GM18502 (cell line): Measurements from ENCODE around the gene ADPRHL1.

Source experiments
- ATAC-seq: cut with Tn5 transposase; IDR thresholded peaks from one replicate; pipeline ENCODE4 v1.9.1; 2021; ENCODE audit warnings: mild to moderate bottlenecking; ENCODE audit not compliant: unreplicated experiment, poor library complexity

Gene ADPRHL1

DNA sequence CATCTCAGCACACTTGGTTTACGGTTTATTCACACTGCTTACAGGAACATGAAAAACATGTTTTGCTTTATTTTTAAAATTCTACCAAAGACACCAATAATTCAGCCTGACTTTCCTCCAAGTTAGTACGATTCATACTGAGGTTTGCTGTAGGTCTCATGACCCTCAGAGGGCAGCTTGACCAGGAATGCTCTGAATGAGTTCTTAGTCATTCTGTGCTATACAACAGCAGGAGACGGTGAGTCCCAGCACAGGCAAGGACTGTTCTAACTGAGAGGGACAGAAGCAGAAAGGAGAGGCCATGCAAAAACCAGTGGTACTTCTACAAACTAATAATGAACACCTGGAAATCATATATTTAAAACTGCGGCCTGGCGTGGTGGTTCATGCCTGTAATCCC is 95.8 kb downstream of the ADPRHL1 start:
- no peak for ATAC-seq

DNA sequence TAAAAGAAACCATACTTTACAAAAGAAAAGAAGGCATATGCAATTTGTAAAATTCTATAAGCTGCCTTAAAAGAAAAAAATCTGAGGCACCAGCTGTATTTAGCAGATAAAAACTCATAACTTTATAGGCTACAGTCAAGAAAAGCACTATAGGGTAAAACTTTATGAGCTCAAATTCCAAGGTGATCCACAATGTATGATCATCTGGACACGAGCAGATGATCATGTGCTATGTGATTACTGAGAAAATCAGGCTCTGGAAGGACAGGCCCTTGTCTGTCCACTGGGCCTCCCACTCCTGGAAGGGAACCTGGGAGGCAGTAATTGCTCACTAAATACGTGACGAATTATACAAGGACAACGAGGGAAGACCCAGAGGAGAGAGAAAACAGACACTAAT is 96.7 kb downstream of the ADPRHL1 start:
- no peak for ATAC-seq

DNA sequence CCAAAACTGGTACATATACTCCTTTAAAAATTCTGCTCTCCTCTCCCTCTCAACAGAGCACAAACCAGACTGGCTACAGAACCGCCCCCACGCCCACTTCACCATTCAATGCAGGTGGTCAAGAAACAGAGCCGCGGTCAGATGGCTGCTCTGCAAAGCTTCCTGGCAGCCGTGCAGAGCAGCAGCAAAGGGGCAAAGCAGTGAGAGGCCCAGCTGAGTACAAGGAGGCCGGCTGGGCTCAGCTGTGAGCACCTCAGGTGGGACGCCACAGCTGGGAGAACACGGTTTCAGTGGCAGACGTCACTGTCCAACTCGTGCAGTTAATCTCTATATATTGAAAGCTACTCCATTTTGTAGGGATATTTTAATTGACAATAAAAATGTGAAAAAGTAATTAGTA is 97.7 kb downstream of the ADPRHL1 start:
- ATAC-seq = no peak

DNA sequence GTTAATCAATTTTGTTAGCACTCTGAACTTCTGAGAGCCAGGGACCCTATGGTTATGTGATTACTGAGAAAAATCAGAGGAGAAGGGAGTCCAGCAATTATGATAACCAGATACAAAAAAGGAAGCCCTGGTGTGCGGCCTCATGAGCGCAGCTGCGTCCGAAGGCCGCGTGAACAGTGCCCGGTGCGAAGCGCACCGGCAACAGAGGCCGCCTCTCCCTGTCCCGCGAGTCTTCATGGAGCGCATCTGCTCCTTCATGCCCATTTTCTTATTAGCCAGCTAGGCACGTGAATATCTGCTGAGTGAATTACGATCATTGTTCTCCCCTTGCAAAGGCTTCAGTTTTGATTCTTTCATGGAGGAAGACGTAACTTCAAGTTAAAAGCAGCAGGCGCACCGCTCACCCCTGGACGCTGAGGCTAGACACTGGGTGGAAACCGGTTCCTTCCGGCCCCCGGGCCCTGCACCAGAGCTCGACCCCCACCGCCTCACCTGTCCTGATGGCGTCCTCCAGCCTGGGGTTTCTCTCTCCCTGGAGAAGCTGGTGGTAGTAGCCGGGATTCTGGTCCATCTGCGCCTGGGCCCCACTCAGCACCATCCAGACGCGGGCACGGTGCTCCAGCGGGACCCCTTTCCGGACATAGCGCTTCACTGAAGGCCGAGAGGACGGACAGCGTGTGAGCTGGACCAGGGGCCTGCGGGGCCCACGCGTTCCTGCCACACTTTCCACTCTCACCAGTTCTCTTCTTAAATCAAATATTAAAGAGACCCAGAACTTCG is 98.3 kb downstream of the ADPRHL1 start:
- no peak for ATAC-seq

DNA sequence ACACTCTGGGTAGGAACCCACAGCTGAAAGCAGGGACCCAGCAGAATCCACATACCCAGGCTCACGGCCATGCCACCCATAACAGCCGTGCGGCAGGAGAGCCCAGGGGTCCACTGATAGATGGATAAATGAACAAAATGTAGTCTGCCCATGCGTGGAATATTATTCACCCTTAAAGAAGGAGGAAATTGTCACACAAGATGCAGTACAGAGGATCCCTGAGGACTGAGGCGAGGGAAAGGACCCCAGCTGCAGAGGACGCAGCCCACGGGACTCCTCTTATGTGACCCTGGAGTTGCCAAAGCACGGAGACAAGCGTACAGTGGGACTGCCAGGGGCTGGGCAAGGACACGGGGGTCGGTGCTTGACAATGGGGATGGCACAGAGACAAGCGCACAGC is 100.0 kb downstream of the ADPRHL1 start:
- ATAC-seq = no peak

DNA sequence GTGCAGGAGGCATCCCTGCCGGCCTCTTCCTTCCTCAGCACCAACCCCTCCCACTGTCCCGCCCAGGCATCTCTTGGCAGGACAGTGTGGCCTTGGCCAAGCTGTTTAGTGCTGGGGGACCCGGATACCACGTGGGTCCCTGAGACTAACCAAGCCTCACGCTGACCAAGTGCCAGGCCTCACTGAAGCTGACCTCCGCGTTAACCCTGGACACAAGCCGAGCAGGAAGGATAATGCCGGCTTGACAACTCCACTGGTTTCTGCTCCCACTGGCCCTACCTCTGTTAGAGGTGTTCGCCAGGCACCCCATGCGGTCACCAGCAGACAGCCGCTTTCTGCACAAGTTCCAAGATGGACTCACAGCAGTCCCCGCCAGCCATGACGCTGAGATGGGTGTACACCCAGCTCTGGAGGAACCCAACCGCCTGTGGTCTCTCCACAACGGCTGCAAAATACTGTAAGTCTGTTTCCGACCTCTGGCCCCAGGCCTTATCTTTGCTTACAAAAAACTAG is 101.7 kb downstream of the ADPRHL1 start:
- ATAC-seq = no peak

DNA sequence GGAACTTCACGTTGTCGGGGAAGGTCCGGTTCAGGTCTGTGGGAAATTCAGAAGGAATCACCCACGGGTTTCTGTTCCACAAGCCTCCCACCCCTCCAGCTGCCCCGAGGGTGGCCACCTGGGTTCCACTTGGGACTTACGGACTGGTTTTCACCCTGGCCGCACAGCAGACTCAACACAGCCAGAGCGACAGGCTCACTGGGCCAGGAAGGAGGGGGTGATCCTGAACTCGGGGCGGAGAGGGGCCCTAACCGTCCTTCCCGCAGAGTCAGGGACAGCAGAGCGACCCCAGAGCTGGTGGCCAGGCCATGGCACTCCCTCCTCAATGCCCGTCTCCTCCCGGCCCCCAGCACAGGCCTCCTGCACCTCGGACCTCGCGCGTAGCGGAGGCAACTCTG is 102.4 kb downstream of the ADPRHL1 start:
- no peak for ATAC-seq

DNA sequence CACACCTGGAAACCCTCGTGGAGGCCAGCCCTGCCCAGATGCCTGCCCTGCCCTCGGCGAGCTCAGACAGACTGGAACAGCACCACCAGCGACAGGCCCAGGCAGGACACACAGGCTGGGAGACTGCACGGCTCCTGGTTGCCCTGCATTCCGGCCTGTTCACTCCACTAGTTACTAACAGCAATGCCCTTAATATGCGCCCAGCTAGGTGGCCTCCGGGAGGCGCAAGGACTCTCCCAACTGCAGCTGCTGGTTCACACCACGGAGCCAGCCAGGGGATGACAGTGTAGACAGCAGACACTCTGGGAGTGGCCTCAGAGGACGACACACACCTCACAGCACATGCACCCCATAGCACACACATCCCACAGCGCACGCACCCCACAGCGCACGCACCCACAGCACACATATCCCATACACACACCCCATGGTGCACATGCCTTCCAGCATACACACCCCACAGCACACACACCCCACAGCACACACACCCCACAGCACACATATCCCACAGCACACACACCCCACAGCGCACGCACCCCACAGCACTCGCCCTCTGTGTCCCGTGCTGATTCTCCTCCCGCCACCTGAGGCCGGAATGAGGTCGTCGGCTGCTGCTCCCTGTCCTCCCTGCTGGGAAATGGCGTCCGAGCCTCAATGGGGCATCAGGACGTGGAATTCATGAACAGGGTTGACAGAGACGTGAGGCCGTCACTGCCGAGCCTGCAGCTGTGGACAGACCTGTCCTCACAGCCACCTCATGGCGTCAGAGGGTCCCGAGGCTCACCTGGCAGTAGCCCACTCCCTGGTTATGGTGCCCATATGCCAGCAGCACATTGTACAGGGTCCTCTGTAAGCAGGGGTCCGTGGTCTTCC is 103.0 kb downstream of the ADPRHL1 start:
- ATAC-seq = no peak
